ENCODE data around the gene CIBAR2. TPM values are rescaled to one million over a fixed set of nuclear protein-coding genes. Genes with fewer than 3 reads are reported as not detected.

CIBAR2 gene
- total RNA-seq, 6 experiments from 2014 or later: not detected

DNA sequence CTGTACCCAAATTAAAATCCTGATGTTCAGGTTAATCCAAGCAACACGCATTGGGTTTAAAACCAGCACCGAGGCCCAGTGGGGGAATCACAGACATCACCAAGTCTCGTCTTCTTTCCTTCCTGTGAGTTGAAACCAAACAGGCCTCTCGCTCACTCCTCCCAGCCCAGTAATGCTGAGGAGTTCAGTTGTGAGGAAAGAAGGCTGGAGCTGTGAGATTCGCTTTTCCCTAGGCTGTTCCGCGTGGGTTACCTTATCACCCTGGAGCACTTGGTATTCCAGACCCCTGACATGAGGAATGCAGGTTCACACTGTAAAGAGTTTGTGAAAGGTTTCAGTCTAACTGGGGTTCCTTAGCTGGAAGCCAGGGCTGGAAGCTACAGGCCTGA lies 20.8 kb downstream of the CIBAR2 start:
- peaks cover 13% of the 10 kb centered on the region for H3K4me1 Mint-ChIP-seq (ENCODE audit: low read depth)
- TF ChIP-seq, protein P1, sequence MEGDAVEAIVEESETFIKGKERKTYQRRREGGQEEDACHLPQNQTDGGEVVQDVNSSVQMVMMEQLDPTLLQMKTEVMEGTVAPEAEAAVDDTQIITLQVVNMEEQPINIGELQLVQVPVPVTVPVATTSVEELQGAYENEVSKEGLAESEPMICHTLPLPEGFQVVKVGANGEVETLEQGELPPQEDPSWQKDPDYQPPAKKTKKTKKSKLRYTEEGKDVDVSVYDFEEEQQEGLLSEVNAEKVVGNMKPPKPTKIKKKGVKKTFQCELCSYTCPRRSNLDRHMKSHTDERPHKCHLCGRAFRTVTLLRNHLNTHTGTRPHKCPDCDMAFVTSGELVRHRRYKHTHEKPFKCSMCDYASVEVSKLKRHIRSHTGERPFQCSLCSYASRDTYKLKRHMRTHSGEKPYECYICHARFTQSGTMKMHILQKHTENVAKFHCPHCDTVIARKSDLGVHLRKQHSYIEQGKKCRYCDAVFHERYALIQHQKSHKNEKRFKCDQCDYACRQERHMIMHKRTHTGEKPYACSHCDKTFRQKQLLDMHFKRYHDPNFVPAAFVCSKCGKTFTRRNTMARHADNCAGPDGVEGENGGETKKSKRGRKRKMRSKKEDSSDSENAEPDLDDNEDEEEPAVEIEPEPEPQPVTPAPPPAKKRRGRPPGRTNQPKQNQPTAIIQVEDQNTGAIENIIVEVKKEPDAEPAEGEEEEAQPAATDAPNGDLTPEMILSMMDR (IDR thresholded peaks at IDR 0.05): no peak
- no peak overlapping the region for H3K27ac Mint-ChIP-seq
- no peaks in the 10 kb centered on the region for H3K36me3 Mint-ChIP-seq (ENCODE audit: low read depth)
- H3K4me3 Mint-ChIP-seq: no peak overlapping the region
- H3K27me3 Mint-ChIP-seq (ENCODE audit: insufficient read depth): peaks cover 16% of the 10 kb centered on the region
- DNase-seq: no peak
- no peaks in the 10 kb centered on the region for H3K9me3 Mint-ChIP-seq

DNA sequence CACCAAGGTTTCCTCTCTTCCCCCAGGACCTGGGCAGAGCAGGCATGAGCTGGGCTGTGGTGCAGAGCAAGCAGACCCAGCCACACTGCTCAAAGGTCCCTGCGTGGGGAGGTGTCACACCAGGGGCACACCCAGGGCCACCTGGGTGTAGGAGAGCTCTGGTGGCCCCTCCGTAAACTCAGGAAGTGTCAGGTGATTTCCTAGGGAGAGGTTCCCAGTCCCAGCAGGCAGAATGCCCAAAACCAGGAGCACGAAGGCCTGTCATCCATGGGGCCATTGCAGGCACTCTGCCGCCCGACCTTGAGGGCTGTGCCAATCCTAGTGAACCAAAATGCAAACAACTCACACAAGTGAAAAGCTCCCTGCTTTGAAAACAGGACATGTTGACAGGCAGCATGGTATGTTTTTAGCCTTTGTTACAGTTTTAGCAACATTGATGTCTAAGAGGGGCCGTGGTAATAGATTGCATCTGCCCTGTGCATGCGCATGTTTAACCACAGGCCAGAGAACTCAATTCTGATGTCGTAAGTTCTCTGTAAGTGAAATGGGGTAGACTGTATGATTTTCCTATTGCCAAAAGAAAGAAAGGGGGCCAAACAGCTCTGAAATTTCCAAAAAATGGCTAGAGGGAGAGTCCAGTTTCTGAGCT lies 21.3 kb downstream of the CIBAR2 start:
- H3K4me1 Mint-ChIP-seq (ENCODE audit: low read depth): peaks cover 13% of the 10 kb centered on the region
- H3K9me3 Mint-ChIP-seq: no peaks in the 10 kb centered on the region
- H3K36me3 Mint-ChIP-seq (ENCODE audit: low read depth): no peaks in the 10 kb centered on the region
- no peak for DNase-seq
- TF ChIP-seq, protein P1 (IDR thresholded peaks at IDR 0.05): no peak
- H3K27me3 Mint-ChIP-seq (ENCODE audit: insufficient read depth): peaks cover 16% of the 10 kb centered on the region
- H3K4me3 Mint-ChIP-seq: no peak overlapping the region
- no peak overlapping the region for H3K27ac Mint-ChIP-seq

DNA sequence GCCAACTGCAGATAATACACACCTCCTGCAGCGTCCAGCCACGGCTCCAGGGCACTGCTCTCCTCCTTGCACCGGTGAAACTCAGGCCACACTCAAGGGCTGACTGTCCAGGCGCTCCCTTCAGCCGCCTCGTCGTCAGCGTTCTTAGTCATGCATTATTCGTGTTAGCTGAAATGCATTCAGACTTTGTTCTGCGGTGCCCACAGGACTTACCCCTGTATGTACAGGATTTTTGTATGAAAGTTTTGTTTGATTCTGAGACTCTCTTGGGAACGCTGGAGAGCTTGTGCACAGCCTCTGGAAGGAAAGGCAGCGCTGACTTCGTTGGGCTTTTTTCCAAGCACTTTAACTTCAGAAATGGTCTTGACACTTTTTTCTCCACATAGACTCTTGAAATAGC lies 22.1 kb downstream of the CIBAR2 start:
- Mint-ChIP-seq H3K4me1 (ENCODE audit: low read depth) (peaks cover 13% of the 10 kb centered on the region), H3K27ac (peak overlapping the region; percentile 55; the same call in 1 of the 2 replicates), H3K36me3 (ENCODE audit: low read depth) (no peaks in the 10 kb centered on the region), H3K9me3 (no peaks in the 10 kb centered on the region), H3K27me3 (ENCODE audit: insufficient read depth) (peaks cover 11% of the 10 kb centered on the region), H3K4me3 (peak overlapping the region; percentile 34; the same call in 1 of the 2 replicates)
- TF ChIP-seq, protein P1 (IDR thresholded peaks at IDR 0.05): no peak
- peak; percentile 37 for DNase-seq

DNA sequence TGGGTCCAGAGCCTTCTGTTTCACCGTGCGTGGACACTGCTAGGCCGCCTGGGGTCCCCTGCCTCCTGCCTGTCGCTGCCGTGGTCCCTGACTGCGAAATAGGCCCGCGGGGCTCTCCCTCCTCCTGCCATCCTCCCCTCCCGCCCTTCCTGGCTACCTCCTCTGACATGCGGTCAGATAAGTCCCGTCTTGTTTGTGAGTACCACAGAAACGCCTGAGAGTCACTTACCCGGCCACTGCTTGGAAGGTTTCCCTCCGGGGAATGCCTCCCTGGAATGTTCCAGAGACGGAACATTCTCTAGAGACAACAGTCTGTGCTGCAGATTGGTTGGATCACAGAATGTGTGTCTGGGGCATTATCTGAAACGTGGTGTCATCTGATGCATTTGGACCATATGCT lies 22.7 kb downstream of the CIBAR2 start:
- DNase-seq: peak; percentile 17
- H3K27me3 Mint-ChIP-seq (ENCODE audit: insufficient read depth): peaks cover 6% of the 10 kb centered on the region
- peaks cover 13% of the 10 kb centered on the region for H3K4me1 Mint-ChIP-seq (ENCODE audit: low read depth)
- H3K9me3 Mint-ChIP-seq: no peaks in the 10 kb centered on the region
- H3K36me3 Mint-ChIP-seq (ENCODE audit: low read depth): no peaks in the 10 kb centered on the region
- no peak overlapping the region for H3K4me3 Mint-ChIP-seq
- H3K27ac Mint-ChIP-seq: peak overlapping the region; percentile 55; the same call in 1 of the 2 replicates
- TF ChIP-seq, protein P1 (IDR thresholded peaks at IDR 0.05): no peak

DNA sequence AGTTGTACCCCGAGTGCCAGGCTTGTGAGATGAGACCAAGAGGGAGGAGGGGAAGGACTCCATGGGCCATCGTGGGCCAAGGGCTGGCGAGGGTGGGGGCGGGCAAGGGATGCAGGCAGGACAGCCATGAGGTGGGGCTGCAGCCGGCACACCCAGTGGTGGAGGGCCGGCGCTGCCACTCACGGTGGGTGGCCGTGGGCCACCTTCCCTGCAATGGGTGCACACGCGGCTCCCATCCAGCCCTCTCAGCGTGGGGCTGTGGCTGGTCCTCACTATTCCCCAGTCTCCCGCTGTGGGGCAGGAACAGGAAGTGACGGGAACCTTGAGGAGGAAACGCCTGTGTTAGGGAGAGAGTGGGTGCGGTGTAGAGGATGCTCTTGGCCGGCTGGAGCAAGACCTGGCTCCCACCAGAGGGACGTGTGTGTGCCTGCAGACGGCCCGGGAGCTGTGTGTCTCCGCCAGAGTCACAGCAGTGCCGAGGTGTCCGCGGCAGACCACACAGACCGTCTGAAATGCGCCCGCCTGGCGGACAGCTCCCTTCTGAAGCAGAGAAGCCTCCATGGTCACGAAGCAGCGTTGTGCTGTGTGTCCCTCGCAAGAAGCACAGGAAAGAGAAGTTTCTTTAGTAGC lies 23.6 kb downstream of the CIBAR2 start:
- no peak overlapping the region for H3K27ac Mint-ChIP-seq
- H3K27me3 Mint-ChIP-seq (ENCODE audit: insufficient read depth): no peaks in the 10 kb centered on the region; the same call in 1 of the 2 replicates
- DNase-seq: no peak
- peaks cover 13% of the 10 kb centered on the region for H3K4me1 Mint-ChIP-seq (ENCODE audit: low read depth)
- H3K9me3 Mint-ChIP-seq: no peaks in the 10 kb centered on the region
- no peak overlapping the region for H3K4me3 Mint-ChIP-seq
- TF ChIP-seq, protein P1 (IDR thresholded peaks at IDR 0.05): no peak
- H3K36me3 Mint-ChIP-seq (ENCODE audit: low read depth): no peaks in the 10 kb centered on the region

All from HFFc6 (cell line).